PC-9 (cell line): ENCODE results near the gene LHX1. TPM values are rescaled to one million over a fixed set of nuclear protein-coding genes. Genes with fewer than 3 reads are reported as not detected.

Experiments used
- BruUV-seq: library from RNA; stranded (reverse); fragments of 400-500 nt; replicated peaks from 2 replicates; lab custom pipeline; 2021; lab: Mats Ljungman, UMichigan
- CTCF ChIA-PET: fragments of 300-600 bp; sonication (Branson Sonifier 250); formaldehyde crosslinking; loops from one replicate; lab custom pipeline; 2022; ENCODE audit warnings: antibody characterized with exemption; lab: Charles Lee
- POLR2A ChIA-PET: fragments of 300-600 bp; sonication (Branson Sonifier 250); formaldehyde crosslinking; loops from one replicate; lab custom pipeline; 2022; ENCODE audit warnings: antibody characterized with exemption; ENCODE audit not compliant: unreplicated experiment; lab: Charles Lee
- DNase-seq, 2 experiments: peaks; one replicate each; pipeline versions ENCODE4 v3.0.0 to v3.0.0-alpha.2; 2015 to 2022; ENCODE audit warnings: mixed read lengths in 1 of 2
- H2AFZ ChIP-seq: fragments of 200-600 bp; sonication (generic); 2 replicates; pipeline ENCODE4 v1.8.1; 2017; ENCODE audit warnings: antibody characterized with exemption
- H3F3A ChIP-seq: fragments of 200-600 bp; sonication (generic); 2 replicates; pipeline ENCODE4 v1.8.1; 2017; ENCODE audit warnings: antibody characterized with exemption, mild to moderate bottlenecking, low read depth; ENCODE audit not compliant: insufficient read depth
- H3K27ac ChIP-seq: fragments of 200-600 bp; sonication (generic); 2 replicates; pipeline ENCODE4 v1.6.1; 2016; ENCODE audit warnings: mixed run types
- H3K27me3 ChIP-seq: fragments of 200-600 bp; sonication (generic); 2 replicates; pipeline ENCODE4 v1.6.1; 2016; ENCODE audit warnings: low read depth, mixed run types; ENCODE audit not compliant: insufficient read depth
- H3K36me3 ChIP-seq: fragments of 200-600 bp; sonication (generic); 2 replicates; pipeline ENCODE4 v1.6.1; 2016; ENCODE audit warnings: low read depth, mixed run types
- H3K4me1 ChIP-seq: fragments of 200-600 bp; sonication (generic); replicated peaks from 2 replicates; pipeline ENCODE4 v1.6.1; 2016; ENCODE audit warnings: mixed run types; ENCODE audit not compliant: insufficient read depth
- H3K4me2 ChIP-seq: fragments of 200-600 bp; sonication (generic); 2 replicates; pipeline ENCODE4 v1.6.1; 2017; ENCODE audit warnings: mixed run types
- H3K4me3 ChIP-seq: fragments of 200-600 bp; sonication (generic); 2 replicates; pipeline ENCODE4 v1.6.1; 2016; ENCODE audit warnings: mixed run types
- H3K79me2 ChIP-seq: fragments of 200-600 bp; sonication (generic); 2 replicates; pipeline ENCODE4 v1.6.1; 2017; ENCODE audit warnings: low read depth, mixed run types
- H3K9me2 ChIP-seq: fragments of 200-600 bp; sonication (generic); 2 replicates; pipeline ENCODE4 v1.8.1; 2017; ENCODE audit warnings: mild to moderate bottlenecking; ENCODE audit not compliant: insufficient read depth
- H3K9me3 ChIP-seq: fragments of 200-600 bp; sonication (generic); 2 replicates; pipeline ENCODE4 v1.8.1; 2016; ENCODE audit warnings: low read depth; ENCODE audit not compliant: insufficient read depth
- H4K20me1 ChIP-seq: fragments of 200-600 bp; sonication (generic); 2 replicates; pipeline ENCODE4 v1.8.1; 2017; ENCODE audit not compliant: insufficient read depth
- EZH2 ChIP-seq: fragments of 200-600 bp; sonication (generic); IDR thresholded peaks from 2 replicates; pipeline ENCODE4 v1.8.0; 2017; ENCODE audit warnings: antibody characterized with exemption, low read depth
- intact Hi-C: fragments of 100-400 bp; cut with micrococcal nuclease; formaldehyde crosslinking; loops from one replicate; pipeline ENCODE4 v1.10.0; 2022; ENCODE audit not compliant: unreplicated experiment
- total RNA-seq: library from RNA; stranded (reverse); gene quantifications from 2 replicates; pipeline ENCODE4 v1.2.3, GENCODE V29; 2021
- TF ChIP-seq, protein P1 (sequence below): fragments of 200-600 bp; sonication (generic); conservative IDR thresholded peaks from 2 replicates; pipeline ENCODE4 v1.6.1; 2017; ENCODE audit warnings: mixed run types, antibody characterized with exemption, mild to moderate bottlenecking, moderate library complexity

The LHX1 gene
- total RNA-seq, 1 experiment from 2014 or later = 12.3 TPM

DNA sequence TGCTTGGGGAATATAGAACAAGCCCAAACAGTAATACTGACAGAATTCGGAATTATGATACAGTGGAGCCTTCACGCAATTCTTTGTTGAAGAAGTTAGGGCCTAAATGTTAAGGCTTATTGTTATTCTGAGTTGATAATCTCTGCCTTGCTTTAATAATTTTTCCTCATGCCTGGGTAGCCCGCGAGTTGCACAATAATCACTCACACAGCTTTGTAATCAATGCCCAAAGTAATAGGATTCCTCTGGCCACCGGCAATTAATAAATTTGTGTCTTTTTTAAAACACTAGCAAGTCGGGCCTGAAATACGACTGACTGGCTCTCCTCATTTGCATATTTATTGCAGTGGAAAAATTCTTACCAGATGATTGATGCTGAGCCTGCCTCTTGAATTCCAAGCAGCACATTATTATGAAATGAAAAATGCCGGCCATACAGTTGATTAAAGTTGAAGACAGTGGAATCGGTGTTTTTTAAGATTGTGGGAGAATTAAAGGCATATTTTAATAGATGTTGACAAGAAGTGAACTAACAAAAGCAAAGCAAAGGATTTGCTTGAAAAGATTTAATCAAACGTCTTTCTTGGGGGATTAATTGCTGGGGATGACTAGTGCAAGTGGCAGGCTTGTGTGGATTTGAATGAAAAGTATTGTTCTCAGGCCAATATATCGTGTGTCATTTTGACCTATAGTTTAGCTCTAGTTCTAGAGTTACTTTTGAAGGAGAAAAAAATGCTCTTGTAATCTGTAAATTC, 41.7 kb downstream of the LHX1 start:
- no peak for DNase-seq
- TF ChIP-seq EZH2 = no peak
- TF ChIP-seq, protein P1, sequence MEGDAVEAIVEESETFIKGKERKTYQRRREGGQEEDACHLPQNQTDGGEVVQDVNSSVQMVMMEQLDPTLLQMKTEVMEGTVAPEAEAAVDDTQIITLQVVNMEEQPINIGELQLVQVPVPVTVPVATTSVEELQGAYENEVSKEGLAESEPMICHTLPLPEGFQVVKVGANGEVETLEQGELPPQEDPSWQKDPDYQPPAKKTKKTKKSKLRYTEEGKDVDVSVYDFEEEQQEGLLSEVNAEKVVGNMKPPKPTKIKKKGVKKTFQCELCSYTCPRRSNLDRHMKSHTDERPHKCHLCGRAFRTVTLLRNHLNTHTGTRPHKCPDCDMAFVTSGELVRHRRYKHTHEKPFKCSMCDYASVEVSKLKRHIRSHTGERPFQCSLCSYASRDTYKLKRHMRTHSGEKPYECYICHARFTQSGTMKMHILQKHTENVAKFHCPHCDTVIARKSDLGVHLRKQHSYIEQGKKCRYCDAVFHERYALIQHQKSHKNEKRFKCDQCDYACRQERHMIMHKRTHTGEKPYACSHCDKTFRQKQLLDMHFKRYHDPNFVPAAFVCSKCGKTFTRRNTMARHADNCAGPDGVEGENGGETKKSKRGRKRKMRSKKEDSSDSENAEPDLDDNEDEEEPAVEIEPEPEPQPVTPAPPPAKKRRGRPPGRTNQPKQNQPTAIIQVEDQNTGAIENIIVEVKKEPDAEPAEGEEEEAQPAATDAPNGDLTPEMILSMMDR = no peak
- intact Hi-C loops = no loop called here
- no peak overlapping the region for H3K4me3 ChIP-seq
- peaks cover 9% of the 10 kb centered on the region; the same call in 1 of the 2 replicates for H3F3A ChIP-seq
- H3K9me3 ChIP-seq = no peaks in the 10 kb centered on the region
- no peaks in the 10 kb centered on the region for H3K27me3 ChIP-seq
- H3K79me2 ChIP-seq = peaks cover 90% of the 10 kb centered on the region
- H3K27ac ChIP-seq = no peak overlapping the region
- ChIA-PET CTCF (no interaction called here), POLR2A (no interaction called here)
- BruUV-seq = no TSS peak
- H2AFZ ChIP-seq = no peak overlapping the region
- H4K20me1 ChIP-seq = peaks cover 40% of the 10 kb centered on the region
- no peaks in the 10 kb centered on the region; the same call in 1 of the 2 replicates for H3K4me1 ChIP-seq
- H3K9me2 ChIP-seq = no peaks in the 10 kb centered on the region
- H3K36me3 ChIP-seq = peaks cover 11% of the 10 kb centered on the region; the same call in 1 of the 2 replicates
- no peak overlapping the region for H3K4me2 ChIP-seq

DNA sequence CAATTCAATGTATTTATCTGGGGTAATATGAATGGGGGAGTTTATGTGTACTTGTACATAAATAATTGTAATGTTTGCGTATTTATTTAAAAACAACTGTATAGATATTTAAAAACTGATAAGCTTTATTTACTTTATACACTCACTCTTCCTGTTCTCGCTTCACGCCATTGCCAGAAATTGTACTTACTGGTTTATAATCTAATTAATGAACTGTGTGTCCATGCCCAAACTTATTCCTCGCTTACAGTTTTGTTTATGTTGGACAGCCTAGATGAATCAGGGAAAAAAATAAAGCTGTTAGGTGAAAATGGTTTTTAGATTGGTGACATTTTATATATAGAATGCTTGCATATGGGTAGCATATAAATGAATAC, 42.3 kb downstream of the LHX1 start:
- H3K27ac ChIP-seq = no peak overlapping the region
- TF ChIP-seq, protein P1 = no peak
- no peak for TF ChIP-seq EZH2
- H3K27me3 ChIP-seq = no peaks in the 10 kb centered on the region
- CTCF ChIA-PET = no interaction called here
- H3K79me2 ChIP-seq = peaks cover 91% of the 10 kb centered on the region
- H3F3A ChIP-seq = peaks cover 9% of the 10 kb centered on the region; the same call in 1 of the 2 replicates
- no peak for DNase-seq
- intact Hi-C loops = no loop called here
- no peak overlapping the region for H3K4me3 ChIP-seq
- H3K9me2 ChIP-seq = no peaks in the 10 kb centered on the region
- POLR2A ChIA-PET = no interaction called here
- H4K20me1 ChIP-seq = peaks cover 34% of the 10 kb centered on the region
- H2AFZ ChIP-seq = no peak overlapping the region
- no peak overlapping the region for H3K4me2 ChIP-seq
- H3K9me3 ChIP-seq = no peaks in the 10 kb centered on the region
- H3K4me1 ChIP-seq = no peaks in the 10 kb centered on the region; the same call in 1 of the 2 replicates
- no TSS peak for BruUV-seq
- peaks cover 9% of the 10 kb centered on the region; the same call in 1 of the 2 replicates for H3K36me3 ChIP-seq

DNA sequence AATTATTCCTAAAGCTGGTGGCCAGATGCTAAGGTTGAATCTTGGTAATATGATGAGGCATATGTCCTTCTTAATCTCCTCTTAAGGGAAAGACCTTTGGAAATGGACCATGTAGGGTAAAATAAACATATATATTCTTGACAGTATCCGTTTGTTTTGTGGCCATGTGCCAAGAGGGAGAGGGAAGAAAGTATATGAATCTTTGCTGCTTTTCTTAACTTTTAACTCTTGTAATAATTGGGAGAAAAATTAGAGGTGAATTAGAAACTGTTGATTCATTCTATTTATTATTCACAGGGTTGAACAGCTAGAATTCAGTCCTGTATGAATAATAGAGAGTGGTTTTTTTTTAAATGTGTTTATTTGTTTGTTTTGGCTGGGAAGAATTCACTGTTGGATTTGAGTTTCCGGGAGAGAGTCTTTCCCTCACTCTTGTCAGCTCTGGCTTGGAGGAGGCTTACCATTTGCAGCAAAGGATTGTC, 43.0 kb downstream of the LHX1 start:
- no peak for DNase-seq
- Histone ChIP-seq H3K27ac (no peak overlapping the region), H3K36me3 (peaks cover 9% of the 10 kb centered on the region; the same call in 1 of the 2 replicates), H3K79me2 (peaks cover 84% of the 10 kb centered on the region), H3K9me2 (no peaks in the 10 kb centered on the region), H3K4me1 (no peaks in the 10 kb centered on the region; the same call in 1 of the 2 replicates), H3K9me3 (no peaks in the 10 kb centered on the region), H3K27me3 (no peaks in the 10 kb centered on the region), H2AFZ (no peak overlapping the region), H3F3A (peaks cover 9% of the 10 kb centered on the region; the same call in 1 of the 2 replicates), H3K4me2 (no peak overlapping the region), H3K4me3 (no peak overlapping the region), H4K20me1 (peaks cover 32% of the 10 kb centered on the region)
- no TSS peak for BruUV-seq
- intact Hi-C loops = no loop called here
- ChIA-PET CTCF (no interaction called here), POLR2A (interaction anchor here (0.7 kb wide), 1 partner anchor 228 kb away, joined by 3 read pairs; no protein-coding TSS in a partner anchor)
- no peak for TF ChIP-seq EZH2
- TF ChIP-seq, protein P1 = no peak
